Putamen (tissue), 1 donor: ENCODE results near the gene GATAD2A.
A peak's percentile ranks its signal among the peaks of the same experiment; 100 is the strongest.
"Not testable (repeated sequence)": the region's sequence is repeated elsewhere in the genome, so short reads cannot be mapped to it uniquely, and the experiment has no call there.

Source experiments
- DNase-seq: peaks from one replicate; pipeline ENCODE4 v3.0.0-alpha.2; 2016; ENCODE audit warnings: low spot score

Gene GATAD2A

GRCh38 chr19:19387108-19387507 is 18.4 kb upstream of the GATAD2A start:
- no peak for DNase-seq

GRCh38 chr19:19388568-19389555 is 16.6 kb upstream of the GATAD2A start:
- DNase-seq, result no peak

- not testable (repeated sequence) for DNase-seq
Observed at GRCh38 chr19:19389683-19390082, 15.8 kb upstream of the GATAD2A start.

GRCh38 chr19:19394333-19394732 is 11.1 kb upstream of the GATAD2A start:
- not testable (repeated sequence) for DNase-seq

GRCh38 chr19:19399733-19400433 is 5.6 kb upstream of the GATAD2A start:
- DNase-seq, result no peak

- DNase-seq, result no peak
Observed at GRCh38 chr19:19402656-19403372, 2.7 kb upstream of the GATAD2A start.

- DNase-seq, result no peak
Observed at GRCh38 chr19:19403373-19403901, 2.0 kb upstream of the GATAD2A start.

GRCh38 chr19:19405971-19406877 is 749 bp downstream of the GATAD2A start:
- DNase-seq, result no peak

GRCh38 chr19:19406878-19407632 is 1.6 kb downstream of the GATAD2A start:
- DNase-seq, result peak; percentile 34

GRCh38 chr19:19407633-19407930 is 2.1 kb downstream of the GATAD2A start:
- no peak for DNase-seq

GRCh38 chr19:19409205-19409604 is 3.7 kb downstream of the GATAD2A start:
- no peak for DNase-seq

GRCh38 chr19:19409631-19410030 is 4.2 kb downstream of the GATAD2A start:
- DNase-seq, result no peak

- DNase-seq, result no peak
Observed at GRCh38 chr19:19410553-19411550, 5.4 kb downstream of the GATAD2A start.

GRCh38 chr19:19416280-19416679 is 10.8 kb downstream of the GATAD2A start:
- DNase-seq, result no peak

- DNase-seq, result no peak
Observed at GRCh38 chr19:19417046-19417445, 11.6 kb downstream of the GATAD2A start.

- no peak for DNase-seq
Observed at GRCh38 chr19:19417628-19418245, 12.3 kb downstream of the GATAD2A start.

GRCh38 chr19:19418555-19419260 is 13.2 kb downstream of the GATAD2A start:
- DNase-seq, result no peak
